RWPE2 (cell line): ENCODE data around the gene PTPRN2.
"Not testable (repeated sequence)": the region's sequence is repeated elsewhere in the genome, so short reads cannot be mapped to it uniquely, and the experiment has no call there.

Source experiments
- ATAC-seq: fragments of 200-7000 bp; cut with Tn5 transposase; 3 replicates; pipeline ENCODE4 v1.9.1; 2021; ENCODE audit warnings: low read depth
- DNase-seq: peaks from one replicate; pipeline ENCODE4 v3.0.0-alpha.2; 2020; ENCODE audit warnings: low spot score
- H3K27ac ChIP-seq: fragments of 450-650 bp; 2 replicates; pipeline ENCODE4 v1.5.1; 2017; ENCODE audit warnings: mild to moderate bottlenecking; ENCODE audit not compliant: poor library complexity, severe bottlenecking
- H3K27me3 ChIP-seq: fragments of 250-450 bp; sonication (Bioruptor Pico); 2 replicates; pipeline ENCODE4 v1.5.1; 2021; ENCODE audit warnings: mild to moderate bottlenecking, moderate library complexity; ENCODE audit not compliant: insufficient read depth, poor library complexity, severe bottlenecking
- H3K36me3 ChIP-seq: fragments of 250-450 bp; sonication (Bioruptor Pico); 2 replicates; pipeline ENCODE4 v1.5.1; 2020; ENCODE audit warnings: low read depth, mild to moderate bottlenecking, moderate library complexity
- H3K4me1 ChIP-seq: fragments of 250-450 bp; sonication (Bioruptor Pico); 2 replicates; pipeline ENCODE4 v1.5.1; 2021; ENCODE audit warnings: mild to moderate bottlenecking, moderate library complexity; ENCODE audit not compliant: insufficient read depth, poor library complexity, severe bottlenecking
- H3K4me3 ChIP-seq: fragments of 250-450 bp; sonication (Bioruptor Pico); 2 replicates; pipeline ENCODE4 v1.5.1; 2021; ENCODE audit warnings: mild to moderate bottlenecking, moderate library complexity; ENCODE audit not compliant: severe bottlenecking
- H3K9me3 ChIP-seq: fragments of 250-450 bp; sonication (Bioruptor Pico); 2 replicates; pipeline ENCODE4 v1.5.1; 2021; ENCODE audit warnings: mild to moderate bottlenecking, moderate library complexity; ENCODE audit not compliant: severe bottlenecking
- TF ChIP-seq, protein P1 (sequence below): fragments of 450-650 bp; IDR thresholded peaks from one replicate; pipeline ENCODE4 v1.5.1; 2017; ENCODE audit warnings: mild to moderate bottlenecking, moderate library complexity; ENCODE audit not compliant: poor library complexity, severe bottlenecking

Gene PTPRN2

DNA sequence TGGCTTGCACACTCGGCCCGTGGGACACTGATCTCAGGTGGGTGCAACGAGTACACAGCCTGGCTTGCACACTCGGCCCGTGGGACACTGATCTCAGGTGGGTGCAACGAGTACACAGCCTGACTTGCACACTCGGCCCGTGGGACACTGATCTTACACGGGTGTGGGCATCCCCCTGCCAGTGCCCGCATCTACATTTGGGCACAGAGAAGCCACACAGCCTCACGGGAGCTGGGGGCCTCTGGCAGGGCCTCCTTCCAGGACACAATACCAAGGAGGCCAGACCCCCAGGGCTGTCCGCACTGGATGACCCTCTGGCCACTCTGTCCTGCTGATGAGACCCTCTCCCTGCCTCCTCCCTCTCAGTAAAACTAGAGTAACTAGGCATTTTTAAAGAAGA is 920.4 kb downstream of the PTPRN2 start:
- DNase-seq (no peak), ATAC-seq (no peak)
- Histone ChIP-seq H3K27ac (no peak overlapping the region), H3K27me3 (peaks cover 4% of the 10 kb centered on the region), H3K4me3 (no peak overlapping the region), H3K36me3 (no peaks in the 10 kb centered on the region), H3K9me3 (no peaks in the 10 kb centered on the region), H3K4me1 (no peaks in the 10 kb centered on the region)
- TF ChIP-seq, protein P1, sequence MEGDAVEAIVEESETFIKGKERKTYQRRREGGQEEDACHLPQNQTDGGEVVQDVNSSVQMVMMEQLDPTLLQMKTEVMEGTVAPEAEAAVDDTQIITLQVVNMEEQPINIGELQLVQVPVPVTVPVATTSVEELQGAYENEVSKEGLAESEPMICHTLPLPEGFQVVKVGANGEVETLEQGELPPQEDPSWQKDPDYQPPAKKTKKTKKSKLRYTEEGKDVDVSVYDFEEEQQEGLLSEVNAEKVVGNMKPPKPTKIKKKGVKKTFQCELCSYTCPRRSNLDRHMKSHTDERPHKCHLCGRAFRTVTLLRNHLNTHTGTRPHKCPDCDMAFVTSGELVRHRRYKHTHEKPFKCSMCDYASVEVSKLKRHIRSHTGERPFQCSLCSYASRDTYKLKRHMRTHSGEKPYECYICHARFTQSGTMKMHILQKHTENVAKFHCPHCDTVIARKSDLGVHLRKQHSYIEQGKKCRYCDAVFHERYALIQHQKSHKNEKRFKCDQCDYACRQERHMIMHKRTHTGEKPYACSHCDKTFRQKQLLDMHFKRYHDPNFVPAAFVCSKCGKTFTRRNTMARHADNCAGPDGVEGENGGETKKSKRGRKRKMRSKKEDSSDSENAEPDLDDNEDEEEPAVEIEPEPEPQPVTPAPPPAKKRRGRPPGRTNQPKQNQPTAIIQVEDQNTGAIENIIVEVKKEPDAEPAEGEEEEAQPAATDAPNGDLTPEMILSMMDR, result no peak

DNA sequence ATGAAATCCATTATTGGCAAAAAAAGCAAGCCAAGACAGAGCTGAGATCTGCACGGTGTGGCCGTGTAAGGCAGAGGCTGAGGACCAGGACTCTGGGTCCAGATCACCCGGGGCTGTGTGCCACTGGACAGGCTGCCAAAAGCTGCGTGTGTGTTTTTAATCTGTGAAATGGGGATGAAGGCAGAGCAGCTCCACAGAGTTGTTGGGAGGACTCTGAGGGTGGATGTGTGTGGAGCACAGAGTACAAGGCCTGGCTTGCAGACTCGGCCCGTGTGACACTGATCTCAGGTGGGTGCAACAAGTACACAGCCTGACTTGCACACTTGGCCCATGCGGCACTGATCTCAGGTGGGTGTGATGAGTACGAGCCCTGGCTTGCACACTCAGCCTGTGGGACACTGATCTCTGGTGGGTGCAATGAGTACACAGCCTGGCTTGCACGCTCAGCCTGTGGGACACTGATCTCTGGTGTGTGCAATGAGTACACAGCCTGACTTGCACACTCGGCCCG is 921.0 kb downstream of the PTPRN2 start:
- no peak for ATAC-seq
- TF ChIP-seq, protein P1, result no peak
- Histone ChIP-seq H3K36me3 (no peaks in the 10 kb centered on the region), H3K4me3 (no peak overlapping the region), H3K27ac (no peak overlapping the region), H3K4me1 (no peaks in the 10 kb centered on the region), H3K9me3 (no peaks in the 10 kb centered on the region), H3K27me3 (no peaks in the 10 kb centered on the region)
- DNase-seq, result no peak

DNA sequence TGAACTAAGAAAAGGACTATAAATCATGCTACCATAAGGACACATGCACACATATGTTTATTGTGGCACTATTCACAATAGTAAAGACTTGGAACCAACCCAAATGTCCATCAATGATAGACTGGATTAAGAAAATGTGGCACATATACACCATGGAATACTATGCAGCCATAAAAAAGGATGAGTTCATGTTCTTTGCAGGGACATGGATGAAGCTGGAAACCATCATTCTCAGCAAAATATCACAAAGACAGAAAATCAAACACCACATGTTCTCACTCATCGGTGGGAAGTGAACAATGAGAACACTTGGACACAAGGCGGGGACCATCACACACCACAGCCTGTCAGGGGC is 922.0 kb downstream of the PTPRN2 start:
- not testable (repeated sequence) for ATAC-seq, H3K4me3 ChIP-seq, H3K27ac ChIP-seq, H3K36me3 ChIP-seq, H3K9me3 ChIP-seq, H3K27me3 ChIP-seq, H3K4me1 ChIP-seq, DNase-seq

DNA sequence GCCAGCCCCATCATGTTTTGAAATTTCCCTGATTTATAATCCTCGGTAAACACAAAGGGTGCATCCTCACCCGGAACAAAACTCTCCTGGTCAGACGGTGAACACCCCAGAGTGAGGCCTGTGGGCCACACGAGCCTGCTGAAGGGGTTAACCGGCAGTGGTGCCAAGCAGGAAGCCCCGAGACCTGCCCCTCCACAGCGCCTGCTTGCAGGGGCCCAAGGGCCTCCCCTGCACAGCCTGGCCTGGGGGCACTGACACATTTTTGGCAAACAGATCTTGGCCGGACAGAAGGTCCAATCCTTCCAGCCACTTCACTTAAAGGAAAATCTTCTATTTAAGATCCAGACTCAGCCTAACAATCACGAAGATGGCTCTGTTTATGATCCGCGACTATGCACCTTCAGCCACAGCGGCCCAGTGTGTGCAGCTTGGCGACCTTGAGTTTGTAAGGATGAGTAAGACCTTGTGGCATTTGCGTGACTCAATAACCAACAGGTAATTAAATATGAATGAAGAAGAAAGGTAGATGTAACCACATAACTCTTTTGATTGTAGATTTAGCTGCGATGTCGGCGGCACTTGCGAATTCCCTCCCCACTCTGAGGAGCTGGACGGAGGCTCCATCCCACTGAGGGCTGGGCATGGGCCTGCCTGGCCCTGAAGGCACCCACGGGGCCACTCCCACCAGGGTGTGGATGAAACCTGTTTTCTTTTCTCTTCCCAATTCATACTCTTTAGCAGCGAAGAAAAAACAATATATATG is 922.6 kb downstream of the PTPRN2 start:
- no peak overlapping the region for H3K4me3 ChIP-seq
- H3K27ac ChIP-seq, result no peak overlapping the region
- DNase-seq (no peak), ATAC-seq (no peak)
- H3K27me3 ChIP-seq, result no peaks in the 10 kb centered on the region
- H3K4me1 ChIP-seq, result no peaks in the 10 kb centered on the region
- no peaks in the 10 kb centered on the region for H3K36me3 ChIP-seq
- H3K9me3 ChIP-seq, result no peaks in the 10 kb centered on the region
- TF ChIP-seq, protein P1, result no peak

DNA sequence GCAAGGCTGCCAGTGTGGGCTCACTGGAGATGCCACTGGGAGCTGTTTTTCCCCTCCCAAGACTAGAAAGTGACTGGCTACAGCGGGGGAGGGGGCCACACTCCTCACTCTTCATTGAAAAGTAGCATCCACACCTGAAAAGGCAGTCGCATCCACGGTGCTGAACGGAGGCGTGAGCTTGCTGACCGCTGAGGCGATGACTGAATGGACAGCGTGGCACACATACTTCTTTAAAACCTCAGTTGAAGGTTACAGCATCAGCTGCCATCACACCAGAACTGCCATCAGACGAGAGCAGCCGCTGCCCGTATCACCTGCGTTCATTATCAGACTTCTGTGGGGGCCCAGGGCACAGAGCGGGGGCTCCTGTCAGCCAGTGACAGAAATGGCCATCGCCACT is 923.6 kb downstream of the PTPRN2 start:
- Histone ChIP-seq H3K36me3 (no peaks in the 10 kb centered on the region), H3K27me3 (no peaks in the 10 kb centered on the region), H3K4me1 (no peaks in the 10 kb centered on the region), H3K27ac (no peak overlapping the region), H3K4me3 (no peak overlapping the region), H3K9me3 (no peaks in the 10 kb centered on the region)
- no peak for ATAC-seq
- TF ChIP-seq, protein P1, result no peak
- no peak for DNase-seq
